Ovary (tissue), 9 donors: ENCODE results near the gene HS6ST2. TPM values are rescaled to one million over a fixed set of nuclear protein-coding genes. Genes with fewer than 3 reads are reported as not detected.

Experiments used
- DNase-seq, 5 donors: peaks; one replicate each; pipeline ENCODE4 v3.0.0-alpha.2; 2019 to 2020
- H3K27ac ChIP-seq, 2 donors: fragments of 200-600 bp; one replicate each; pipeline versions ENCODE4 v1.5.1 to v1.8.0; 2019 to 2022
- H3K27me3 ChIP-seq: fragments of 200-600 bp; one replicate; pipeline ENCODE4 v1.8.0; 2022
- H3K36me3 ChIP-seq: fragments of 200-600 bp; sonication (generic); one replicate; pipeline ENCODE4 v1.5.1; 2019
- H3K4me1 ChIP-seq: one replicate; pipeline ENCODE4 v1.8.1; 2013; ENCODE audit warnings: mild to moderate bottlenecking, moderate library complexity; ENCODE audit not compliant: insufficient read depth
- H3K4me3 ChIP-seq: fragments of 200-600 bp; sonication (generic); one replicate; pipeline ENCODE4 v1.5.1; 2017
- H3K9me3 ChIP-seq, 2 donors: fragments of 200-600 bp in 1 of 2; sonication (generic) in 1 of 2; one replicate each; pipeline versions ENCODE4 v1.5.1 to v1.8.1; 2013 to 2019; ENCODE audit warnings: mild to moderate bottlenecking in 1 of 2, moderate library complexity in 1 of 2
- EP300 ChIP-seq: sonication (generic); formaldehyde crosslinking; IDR thresholded peaks from one replicate; pipeline ENCODE4 v1.6.1; 2017; ENCODE audit warnings: antibody characterized with exemption
- POLR2A ChIP-seq: fragments of 450-650 bp; IDR thresholded peaks from one replicate; pipeline ENCODE4 v1.6.1; 2017; ENCODE audit warnings: antibody characterized with exemption, mild to moderate bottlenecking, moderate library complexity
- WGBS, 3 donors: extraction: QIAGEN DNeasy Blood & Tissue Kit in 1 of 3; methylation state at CpG; one replicate each; pipeline versions ENCODE4 v1.1.5 to v1.1.7; 2013 to 2017; 5-methylcytosine and 5-hydroxymethylcytosine counted together
- intact Hi-C, 4 donors: fragments of 100-400 bp; cut with DNase I; formaldehyde crosslinking; loops; one replicate each; pipeline versions ENCODE4 v1.11.0 to v1.15.1; 2022 to 2023
- polyA plus RNA-seq, 2 donors: library from polyadenylated mRNA; stranded (reverse); fragments of 200-250 nt in 1 of 2; fragments of 350-450 nt in 1 of 2; fragmentation: Illumina TruSeq in 1 of 2; extraction: RNeasy Lipid Tissue Mini Kit (QIAGEN cat#74804) in 1 of 2; gene quantifications; one replicate each; pipeline ENCODE4 v1.2.3, GENCODE V29; 2013 to 2014
- total RNA-seq, 7 donors: library from RNA; depleted of rRNA in 2 of 7; stranded (reverse); fragments of >200 nt in 2 of 7; fragmentation: NEBNext Ultra II Directional in 3 of 7; extraction: Animal tissue kit (Norgen Biotek cat#: 25700) in 3 of 7; gene quantifications; one replicate each; pipeline versions ENCODE4 v1.1.0 to v1.2.4, GENCODE V29; 2016 to 2023
- TF ChIP-seq, protein P1 (sequence below), 3 donors: fragments of 450-650 bp in 2 of 3; fragments of 200-600 bp in 1 of 3; IDR thresholded peaks; one replicate each; pipeline versions ENCODE4 v1.5.1 to v1.8.0; 2016 to 2022; ENCODE audit warnings: antibody characterized with exemption in 3 of 3, mild to moderate bottlenecking in 1 of 3
- donor health status: DM: no; HTN: no; CAD: no; lungs with moderate emphysema.
- donor health status: DM: no; HTN: no; CAD: no.
- donor health status: Bipolar disorder and iron deficiency.
- donor health status: DM: yes; HTN: yes; CAD: no.
- donor health status: DM: no; HTN: no; CAD: no.
- donor health status: DM: yes; HTN: yes; CAD: no.

The HS6ST2 gene
- total and polyA plus RNA-seq, 9 donors, result 5.9 to 29.0 (median 12.9) TPM

DNA sequence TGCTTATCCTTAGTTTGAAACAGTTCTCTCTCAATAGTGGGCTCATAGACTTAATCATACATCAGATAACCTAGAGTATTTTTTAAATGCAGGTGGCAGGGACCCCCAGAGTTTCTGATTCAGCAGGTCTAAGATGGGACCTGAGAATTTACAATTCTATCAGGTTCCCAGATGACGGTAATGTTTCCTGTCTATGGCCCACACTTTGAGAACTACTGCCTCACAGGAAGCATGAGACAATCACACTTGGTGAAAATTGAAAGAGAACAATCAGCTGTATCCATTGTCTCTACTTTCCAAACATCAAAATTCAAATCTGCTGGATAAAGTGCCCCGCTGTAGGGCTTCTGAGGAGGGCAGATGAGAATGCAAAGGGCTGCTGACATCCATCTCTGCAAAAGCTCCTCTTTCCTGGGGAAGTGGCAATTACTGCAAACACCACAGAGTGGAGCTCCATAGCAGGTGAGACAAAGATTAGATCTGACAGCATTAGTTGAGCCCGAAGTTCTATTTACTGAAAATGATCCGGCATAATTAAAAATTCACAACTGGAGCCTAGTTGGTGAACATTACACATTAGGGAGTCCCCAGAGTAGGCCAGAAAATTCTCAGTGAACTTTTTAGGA, 281.8 kb downstream of the HS6ST2 start:
- Histone ChIP-seq H3K27me3 (no peaks in the 10 kb centered on the region), H3K27ac (no peak overlapping the region), H3K36me3 (no peaks in the 10 kb centered on the region), H3K4me3 (no peak overlapping the region), H3K9me3 (no peaks in the 10 kb centered on the region), H3K4me1 (no peaks in the 10 kb centered on the region)
- intact Hi-C loops, result no loop called here
- DNase-seq, result no peak
- TF ChIP-seq EP300 (no peak), POLR2A (no peak)
- TF ChIP-seq, protein P1, sequence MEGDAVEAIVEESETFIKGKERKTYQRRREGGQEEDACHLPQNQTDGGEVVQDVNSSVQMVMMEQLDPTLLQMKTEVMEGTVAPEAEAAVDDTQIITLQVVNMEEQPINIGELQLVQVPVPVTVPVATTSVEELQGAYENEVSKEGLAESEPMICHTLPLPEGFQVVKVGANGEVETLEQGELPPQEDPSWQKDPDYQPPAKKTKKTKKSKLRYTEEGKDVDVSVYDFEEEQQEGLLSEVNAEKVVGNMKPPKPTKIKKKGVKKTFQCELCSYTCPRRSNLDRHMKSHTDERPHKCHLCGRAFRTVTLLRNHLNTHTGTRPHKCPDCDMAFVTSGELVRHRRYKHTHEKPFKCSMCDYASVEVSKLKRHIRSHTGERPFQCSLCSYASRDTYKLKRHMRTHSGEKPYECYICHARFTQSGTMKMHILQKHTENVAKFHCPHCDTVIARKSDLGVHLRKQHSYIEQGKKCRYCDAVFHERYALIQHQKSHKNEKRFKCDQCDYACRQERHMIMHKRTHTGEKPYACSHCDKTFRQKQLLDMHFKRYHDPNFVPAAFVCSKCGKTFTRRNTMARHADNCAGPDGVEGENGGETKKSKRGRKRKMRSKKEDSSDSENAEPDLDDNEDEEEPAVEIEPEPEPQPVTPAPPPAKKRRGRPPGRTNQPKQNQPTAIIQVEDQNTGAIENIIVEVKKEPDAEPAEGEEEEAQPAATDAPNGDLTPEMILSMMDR (IDR thresholded peaks at IDR 0.05), result no peak
- 54 to 70% (median 58%) methylated on average over 4 of the region's 4 CpGs for WGBS, 3 donors

DNA sequence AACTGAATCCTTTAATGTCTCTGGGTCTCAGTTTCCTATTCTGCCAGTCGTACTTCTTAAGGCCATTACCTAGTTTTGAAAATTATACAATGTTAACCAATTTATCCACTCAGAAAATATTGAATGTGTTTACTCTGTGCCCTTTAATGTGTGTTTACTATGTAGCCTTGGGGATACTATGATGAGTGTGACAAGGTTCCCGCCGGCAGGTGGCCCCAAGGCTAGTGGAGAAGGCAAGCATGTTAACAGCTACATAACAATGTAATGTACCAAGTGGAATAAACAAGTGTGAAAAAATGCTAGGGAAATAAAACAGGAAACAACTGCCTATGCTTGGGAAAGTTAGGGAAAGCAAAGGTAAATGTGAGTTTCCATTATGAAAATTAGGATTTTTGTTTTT, 282.3 kb downstream of the HS6ST2 start:
- no peak for TF ChIP-seq EP300
- no peaks in the 10 kb centered on the region for H3K4me1 ChIP-seq
- 69 to 80% (median 76%) methylated on average over 3 of the region's 3 CpGs for WGBS, 3 donors
- no peaks in the 10 kb centered on the region for H3K36me3 ChIP-seq
- no peaks in the 10 kb centered on the region for H3K9me3 ChIP-seq
- no peak overlapping the region for H3K27ac ChIP-seq
- H3K4me3 ChIP-seq, result no peak overlapping the region
- no peaks in the 10 kb centered on the region for H3K27me3 ChIP-seq
- DNase-seq, result no peak
- intact Hi-C loops, result no loop called here

DNA sequence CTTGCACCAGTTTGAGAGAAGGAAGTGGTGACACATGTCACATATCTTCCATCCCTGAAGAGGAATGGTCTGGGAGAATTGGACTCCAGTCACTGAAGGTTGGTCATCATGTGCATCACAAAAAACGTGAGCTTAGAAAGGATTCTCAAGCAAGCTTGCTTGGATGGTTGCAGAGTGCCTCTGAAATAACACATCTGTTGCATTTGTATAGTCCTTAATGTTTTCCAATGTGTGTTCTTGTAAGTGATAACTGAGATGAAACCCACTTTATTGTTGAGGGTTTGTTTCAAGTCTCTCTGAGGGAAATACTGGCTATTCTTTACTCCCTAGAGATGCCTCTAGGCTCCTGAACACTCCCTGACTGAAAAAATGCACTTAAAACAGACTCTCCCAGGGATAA, 285.1 kb downstream of the HS6ST2 start:
- WGBS, 3 donors, result 13 to 26% (median 19%) methylated on average over 1 of the region's 1 CpG
- intact Hi-C loops, result no loop called here
- Histone ChIP-seq H3K4me3 (no peak overlapping the region), H3K27me3 (no peaks in the 10 kb centered on the region), H3K27ac (no peak overlapping the region), H3K9me3 (no peaks in the 10 kb centered on the region), H3K4me1 (no peaks in the 10 kb centered on the region), H3K36me3 (no peaks in the 10 kb centered on the region)
- no peak for DNase-seq
- TF ChIP-seq, protein P1 (IDR thresholded peaks at IDR 0.05), result no peak
- TF ChIP-seq EP300, result no peak
- no peak for TF ChIP-seq POLR2A

DNA sequence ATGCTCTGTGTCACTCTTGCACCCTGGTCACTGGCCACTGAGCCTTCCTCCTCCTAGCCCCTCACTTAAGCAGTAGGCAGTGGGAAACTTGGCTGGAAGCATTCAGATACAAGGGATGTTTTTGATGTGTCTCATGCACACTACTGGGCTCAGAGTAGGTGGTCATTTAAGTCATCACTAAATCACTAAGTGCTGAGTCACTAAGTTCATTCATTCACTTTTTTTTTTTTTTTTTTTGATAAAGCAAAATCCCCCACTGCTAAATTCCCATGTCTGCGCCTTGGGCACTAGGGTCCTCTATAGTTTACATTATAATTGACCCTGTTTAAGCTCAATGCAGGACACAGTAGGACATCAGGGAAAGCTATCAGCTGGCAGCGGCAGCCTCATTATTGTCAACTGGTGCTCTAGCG, 287.2 kb downstream of the HS6ST2 start:
- Histone ChIP-seq H3K4me3 (no peak overlapping the region), H3K27ac (no peak overlapping the region), H3K9me3 (no peaks in the 10 kb centered on the region), H3K36me3 (no peaks in the 10 kb centered on the region), H3K4me1 (no peaks in the 10 kb centered on the region), H3K27me3 (no peaks in the 10 kb centered on the region)
- DNase-seq, result no peak
- intact Hi-C loops, result no loop called here
- WGBS, 3 donors, result 34 to 44% (median 35%) methylated on average over 3 of the region's 3 CpGs
- TF ChIP-seq POLR2A, result no peak
- TF ChIP-seq, protein P1 (IDR thresholded peaks at IDR 0.05), result no peak
- TF ChIP-seq EP300, result no peak

DNA sequence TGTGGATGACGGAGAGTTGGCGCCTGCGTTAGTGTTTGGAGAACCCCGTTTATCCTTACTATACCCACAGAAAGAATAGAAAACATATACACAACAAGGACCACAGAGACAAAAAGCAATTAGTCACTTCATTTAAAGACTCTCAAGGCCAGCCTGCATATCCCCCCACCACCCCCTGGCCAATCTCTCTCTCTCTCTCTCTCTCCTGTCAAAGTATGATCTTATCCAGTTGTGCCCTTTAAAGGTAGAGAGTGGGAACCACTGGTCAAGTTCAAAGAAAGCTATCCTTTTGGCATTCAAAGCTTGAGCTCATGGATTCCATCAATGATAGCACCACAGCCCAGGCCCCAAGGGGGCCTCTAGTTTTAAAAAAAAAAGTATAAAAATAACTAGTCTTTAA, 289.3 kb downstream of the HS6ST2 start:
- 80 to 84% (median 83%) methylated on average over 4 of the region's 4 CpGs for WGBS, 3 donors
- H3K4me3 ChIP-seq, result no peak overlapping the region
- intact Hi-C loops, result no loop called here

More for the DNA sequence above, 289.3 kb downstream of the HS6ST2 start:
- Histone ChIP-seq H3K9me3 (no peaks in the 10 kb centered on the region), H3K36me3 (no peaks in the 10 kb centered on the region), H3K27me3 (no peaks in the 10 kb centered on the region), H3K27ac (no peak overlapping the region), H3K4me1 (no peaks in the 10 kb centered on the region)
- TF ChIP-seq, protein P1 (IDR thresholded peaks at IDR 0.05), result no peak
- no peak for TF ChIP-seq EP300
- TF ChIP-seq POLR2A, result no peak
- no peak for DNase-seq
